IMR-90 (cell line): ENCODE measurements around the gene COL4A1. TPM values are rescaled to one million over a fixed set of nuclear protein-coding genes. Genes with fewer than 3 reads are reported as not detected.

Source experiments
- ATAC-seq: fragments of 200-7000 bp; cut with Tn5 transposase; 2 replicates; pipeline ENCODE4 v1.9.1; 2020; ENCODE audit warnings: low read depth, mild to moderate bottlenecking, moderate library complexity
- BruUV-seq: library from RNA; stranded (reverse); fragments of 400-500 nt; replicated peaks from 2 replicates; lab custom pipeline; 2021; lab: Mats Ljungman, UMichigan
- CTCF ChIA-PET: fragments of 300-600 bp; formaldehyde crosslinking; extraction: SDS; loops from one replicate; lab custom pipeline; 2021; ENCODE audit warnings: antibody characterized with exemption; lab: Yijun Ruan, JAX
- POLR2A ChIA-PET: fragments of 300-600 bp; sonication (Branson Sonifier 250); formaldehyde crosslinking; loops from one replicate; lab custom pipeline; 2022; ENCODE audit warnings: antibody characterized with exemption; ENCODE audit not compliant: unreplicated experiment; lab: Charles Lee
- DNase-seq: peaks from one replicate; pipeline ENCODE4 v3.0.0; 2013
- H2AFZ ChIP-seq: replicated peaks from 2 replicates; pipeline ENCODE3; 2013; ENCODE audit warnings: low read length, mild to moderate bottlenecking; ENCODE audit not compliant: poor library complexity
- H2AK5ac ChIP-seq: 2 replicates; pipeline ENCODE4 v1.6.1; 2013; ENCODE audit warnings: low read depth, low read length, inconsistent platforms
- H2AK9ac ChIP-seq: replicated peaks from 2 replicates; pipeline ENCODE3; 2013; ENCODE audit warnings: mild to moderate bottlenecking, low read depth, low read length, moderate library complexity; ENCODE audit not compliant: poor library complexity
- H2BK120ac ChIP-seq: 2 replicates; pipeline ENCODE4 v1.6.1; 2013; ENCODE audit warnings: low read depth, low read length, inconsistent platforms
- H2BK15ac ChIP-seq: 3 replicates; pipeline ENCODE4 v1.6.1; 2013; ENCODE audit warnings: low read depth, low read length, inconsistent platforms
- H2BK20ac ChIP-seq: 2 replicates; pipeline ENCODE4 v1.6.1; 2013; ENCODE audit warnings: low read depth, mild to moderate bottlenecking, inconsistent platforms, low read length, moderate library complexity
- H2BK5ac ChIP-seq: 2 replicates; pipeline ENCODE4 v1.6.1; 2013; ENCODE audit warnings: mild to moderate bottlenecking, low read depth, low read length, inconsistent platforms; ENCODE audit not compliant: poor library complexity, severe bottlenecking
- H3K14ac ChIP-seq: replicated peaks from 2 replicates; pipeline ENCODE4 v1.6.1; 2013; ENCODE audit warnings: low read depth, low read length, inconsistent platforms
- H3K18ac ChIP-seq: 2 replicates; pipeline ENCODE4 v1.6.1; 2013; ENCODE audit warnings: low read depth, low read length, control low read depth
- H3K23ac ChIP-seq: 2 replicates; pipeline ENCODE4 v1.6.1; 2013; ENCODE audit warnings: low read depth, low read length, inconsistent platforms
- H3K27ac ChIP-seq: 2 replicates; pipeline ENCODE4 v1.5.1; 2013; ENCODE audit warnings: mild to moderate bottlenecking, control low read depth, low read length; ENCODE audit not compliant: insufficient read depth
- H3K27me3 ChIP-seq: 2 replicates; pipeline ENCODE4 v1.6.1; 2013; ENCODE audit warnings: low read length; ENCODE audit not compliant: control insufficient read depth, insufficient read depth
- H3K36me3 ChIP-seq: 2 replicates; pipeline ENCODE4 v1.6.1; 2013; ENCODE audit warnings: low read length, mixed read lengths; ENCODE audit not compliant: control insufficient read depth, insufficient read depth
- H3K4ac ChIP-seq: 2 replicates; pipeline ENCODE4 v1.6.1; 2013; ENCODE audit warnings: low read depth, low read length, inconsistent platforms
- H3K4me1 ChIP-seq: 2 replicates; pipeline ENCODE4 v1.6.1; 2013; ENCODE audit warnings: low read length, mixed read lengths; ENCODE audit not compliant: control insufficient read depth, insufficient read depth
- H3K4me2 ChIP-seq: 2 replicates; pipeline ENCODE4 v1.6.1; 2013; ENCODE audit warnings: low read depth, mild to moderate bottlenecking, control low read depth, low read length, moderate library complexity
- H3K4me3 ChIP-seq: 2 replicates; pipeline ENCODE4 v1.5.1; 2013; ENCODE audit warnings: low read depth, mild to moderate bottlenecking, control low read depth, low read length, moderate library complexity; ENCODE audit not compliant: insufficient read depth
- H3K56ac ChIP-seq: 2 replicates; pipeline ENCODE4 v1.6.1; 2013; ENCODE audit warnings: low read length, inconsistent platforms; ENCODE audit not compliant: insufficient read depth; ENCODE audit errors: extremely low read depth
- H3K79me1 ChIP-seq, 2 experiments: 2 replicates each; pipeline ENCODE4 v1.6.1; 2013; ENCODE audit warnings: low read length in 2 of 2, inconsistent platforms in 1 of 2, low read depth in 1 of 2
- H3K9ac ChIP-seq: 2 replicates; pipeline ENCODE4 v1.6.1; 2013; ENCODE audit warnings: low read depth, low read length, control low read depth
- H3K9me1 ChIP-seq: 2 replicates; pipeline ENCODE4 v1.6.1; 2013; ENCODE audit warnings: low read length, inconsistent platforms; ENCODE audit not compliant: insufficient read depth
- H3K9me3 ChIP-seq: 2 replicates; pipeline ENCODE4 v1.6.1; 2013; ENCODE audit warnings: low read length; ENCODE audit not compliant: control insufficient read depth, insufficient read depth
- H4K20me1 ChIP-seq: 2 replicates; pipeline ENCODE4 v1.6.1; 2013; ENCODE audit warnings: low read length, inconsistent platforms; ENCODE audit not compliant: insufficient read depth
- H4K5ac ChIP-seq: 2 replicates; pipeline ENCODE4 v1.6.1; 2013; ENCODE audit warnings: mild to moderate bottlenecking, low read depth, low read length, control low read depth
- H4K8ac ChIP-seq, 2 experiments: 2 replicates each; pipeline ENCODE4 v1.6.1; 2013; ENCODE audit warnings: low read depth in 2 of 2, low read length in 2 of 2, control low read depth in 1 of 2, inconsistent platforms in 1 of 2
- H4K91ac ChIP-seq: 2 replicates; pipeline ENCODE4 v1.6.1; 2013; ENCODE audit warnings: low read depth, low read length, inconsistent platforms; ENCODE audit not compliant: insufficient read depth
- BHLHE40 ChIP-seq: fragments of 150-350 bp; IDR thresholded peaks from 2 replicates; pipeline ENCODE4 v1.6.1; 2016; ENCODE audit warnings: mild to moderate bottlenecking, low read depth, low read length
- CEBPB ChIP-seq: IDR thresholded peaks from 2 replicates; pipeline ENCODE4 v1.6.1; 2012; ENCODE audit warnings: low read depth, low read length, improper control_type of control experiment
- FOS ChIP-seq: fragments of 150-350 bp; IDR thresholded peaks from 2 replicates; pipeline ENCODE4 v1.6.1; 2016; ENCODE audit warnings: low read depth, low read length
- MAZ ChIP-seq: IDR thresholded peaks from 2 replicates; pipeline ENCODE4 v1.6.1; 2012; ENCODE audit warnings: low read depth, mild to moderate bottlenecking, low read length, improper control_type of control experiment, moderate library complexity, borderline replicate concordance
- MXI1 ChIP-seq: IDR thresholded peaks from 2 replicates; pipeline ENCODE4 v1.6.1; 2012; ENCODE audit warnings: low read depth, mild to moderate bottlenecking, low read length, moderate library complexity, borderline replicate concordance
- NFE2L2 ChIP-seq: fragments of 150-350 bp; IDR thresholded peaks from 2 replicates; pipeline ENCODE4 v1.6.1; 2016; ENCODE audit warnings: low read depth, mild to moderate bottlenecking, low read length
- POLR2A ChIP-seq: IDR thresholded peaks from 2 replicates; pipeline ENCODE4 v1.6.1; 2012; ENCODE audit warnings: mild to moderate bottlenecking, low read depth, low read length
- RAD21 ChIP-seq: IDR thresholded peaks from 2 replicates; pipeline ENCODE4 v1.6.1; 2012; ENCODE audit warnings: low read length, improper control_type of control experiment
- RCOR1 ChIP-seq: IDR thresholded peaks from 2 replicates; pipeline ENCODE4 v1.6.1; 2012; ENCODE audit warnings: mild to moderate bottlenecking, low read length, improper control_type of control experiment; ENCODE audit not compliant: insufficient replicate concordance
- SMC3 ChIP-seq: fragments of 150-350 bp; IDR thresholded peaks from 2 replicates; pipeline ENCODE4 v1.6.1; 2016; ENCODE audit warnings: low read depth, mild to moderate bottlenecking, antibody characterized with exemption, low read length, moderate library complexity
- USF2 ChIP-seq: fragments of 150-350 bp; IDR thresholded peaks from 2 replicates; pipeline ENCODE4 v1.6.1; 2017; ENCODE audit warnings: mild to moderate bottlenecking, antibody characterized with exemption, low read length, low read depth
- WGBS, 2 experiments: methylation state at CpG; one replicate each; pipeline versions ENCODE4 v1.1.5 to v1.1.7; 2013; ENCODE audit warnings: missing lambda C conversion rate in 2 of 2; ENCODE audit not compliant: insufficient read length in 1 of 2; ENCODE audit errors: extremely low coverage in 2 of 2; 5-methylcytosine and 5-hydroxymethylcytosine counted together
- dilution Hi-C: fragments of 300-500 bp; cut with HindIII; formaldehyde crosslinking; loops from one replicate; pipeline ENCODE4 v1.14.3; 2018; ENCODE audit warnings: low sequenced_read_pairs; ENCODE audit not compliant: unreplicated experiment
- in situ Hi-C: fragments of 300-500 bp; cut with MboI; formaldehyde crosslinking; loops from 3 replicates; pipeline ENCODE4 v1.14.3; 2019; ENCODE audit warnings: low sequenced_read_pairs, inconsistent platforms, mixed read lengths
- intact Hi-C: fragments of 100-400 bp; cut with micrococcal nuclease; formaldehyde crosslinking; loops from 2 replicates; pipeline ENCODE4 v1.10.0; 2022
- polyA plus RNA-seq, 3 experiments: library from polyadenylated mRNA; depleted of rRNA; stranded (reverse); fragments of >200 nt; gene quantifications; 2 replicates each; pipeline ENCODE4 v1.2.3, GENCODE V29; 2012; ENCODE audit warnings: low replicate concordance in 1 of 3
- total RNA-seq: library from RNA; depleted of rRNA; stranded (reverse); fragments of >200 nt; gene quantifications from 2 replicates; pipeline ENCODE4 v1.2.3, GENCODE V29; 2012
- TF ChIP-seq, protein P1 (sequence below): conservative IDR thresholded peaks from 2 replicates; pipeline ENCODE4 v1.5.1; 2012; ENCODE audit warnings: mild to moderate bottlenecking, low read depth, low read length, improper control_type of control experiment

COL4A1 gene
- total and polyA plus RNA-seq, 2 of the 4 experiments (the other 2 are of a cell fraction): 230 to 337 TPM

DNA sequence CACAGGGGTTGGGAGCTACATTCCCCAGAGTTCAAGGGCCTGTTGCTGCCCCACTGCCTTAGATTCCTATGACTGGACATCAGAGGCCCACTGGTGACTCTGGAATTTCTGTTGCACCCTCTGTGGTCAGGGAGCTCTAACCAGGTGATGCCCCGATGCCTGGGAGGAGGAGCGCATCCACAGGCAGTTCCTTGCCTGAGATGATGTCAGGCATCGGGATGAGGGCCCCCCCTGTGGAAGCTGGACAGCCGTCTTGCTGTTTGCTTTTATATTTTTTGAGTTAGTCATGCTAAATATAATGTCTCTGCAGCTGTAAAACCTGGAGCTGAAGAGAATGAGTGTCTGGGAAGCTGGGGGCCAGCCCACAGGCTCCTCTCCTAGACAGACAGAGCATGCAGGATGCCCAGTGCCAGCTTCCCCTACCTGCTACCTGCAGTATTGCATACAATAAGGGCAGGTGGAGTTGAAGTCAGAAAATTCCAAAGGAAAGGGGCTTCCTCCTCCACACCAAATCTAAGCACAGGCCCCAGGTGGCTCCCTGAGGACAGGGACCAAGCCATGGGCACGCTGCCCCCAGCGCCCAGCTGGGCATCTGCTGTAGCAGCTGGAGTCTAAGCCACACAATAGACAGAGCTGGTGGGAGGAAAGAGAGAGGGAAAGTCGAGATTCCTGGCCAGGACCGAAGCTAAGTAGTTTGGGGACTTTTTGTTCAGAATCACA lies 16.4 kb upstream of the COL4A1 start:
- no peak overlapping the region for H2AFZ ChIP-seq
- ChIA-PET POLR2A (interaction anchor here (1.0 to 1.4 kb wide), 3 partner anchors 10 to 17 kb away, joined by 4 to 9 read pairs (median 5); no protein-coding TSS in a partner anchor), CTCF (interaction anchor here (1.6 kb wide), 1 partner anchor 18 kb away, joined by 6 read pairs; the partner anchor contains the start of gene COL4A1)
- no peak overlapping the region for H3K9ac ChIP-seq
- H2BK120ac ChIP-seq: peak overlapping the region; percentile 79; the same call in 1 of the 2 replicates
- H3K18ac ChIP-seq: 0 out of 2 replicates have a peak overlapping the region, but pooled peaks have one; percentile 1
- peak overlapping the region; percentile 51 for H2BK5ac ChIP-seq
- ATAC-seq (peak; percentile 75), DNase-seq (peak; percentile 96)
- peak overlapping the region; percentile 7; the same call in 1 of the 2 replicates for H3K4me2 ChIP-seq
- no peak overlapping the region for H3K56ac ChIP-seq
- peak overlapping the region; percentile 21; the same call in 1 of the 2 replicates for H3K23ac ChIP-seq
- peaks cover 64% of the 10 kb centered on the region for H4K20me1 ChIP-seq
- BruUV-seq: no TSS peak
- peak overlapping the region; percentile 52 for H3K27ac ChIP-seq
- H2AK9ac ChIP-seq: no peak overlapping the region
- peak overlapping the region; percentile 82 for H3K4ac ChIP-seq
- peak overlapping the region; percentile 34; the same call in 1 of the 2 replicates for H4K91ac ChIP-seq
- H3K9me1 ChIP-seq: peaks cover 57% of the 10 kb centered on the region
- dilution Hi-C loops (no loop called here), in situ Hi-C loops (no loop called here), intact Hi-C loops (no loop called here)
- peak overlapping the region; percentile 29 to 39; a peak in 1 of 4 replicates for H4K8ac ChIP-seq
- peaks cover 7% of the 10 kb centered on the region for H3K36me3 ChIP-seq
- peak overlapping the region; percentile 48; the same call in 1 of the 2 replicates for H2AK5ac ChIP-seq
- no peaks in the 10 kb centered on the region for H3K9me3 ChIP-seq
- 0 out of 3 replicates have a peak overlapping the region, but pooled peaks have one; percentile 6 for H2BK15ac ChIP-seq
- no peaks in the 10 kb centered on the region for H3K27me3 ChIP-seq
- H3K4me3 ChIP-seq: no peak overlapping the region
- 67% methylated on average over 3 of the region's 8 CpGs; no CpG with 5 or more reads in 1 of the 2 experiments for WGBS, 2 experiments
- H2BK20ac ChIP-seq: peak overlapping the region; percentile 46; the same call in 1 of the 2 replicates
- H4K5ac ChIP-seq: peak overlapping the region; percentile 32; the same call in 1 of the 2 replicates
- H3K14ac ChIP-seq: peak overlapping the region; percentile 69
- H3K79me1 ChIP-seq: peaks cover 27 to 84% of the 10 kb centered on the region in 2 experiments
- H3K4me1 ChIP-seq: peaks cover 47% of the 10 kb centered on the region
- TF ChIP-seq USF2 (no peak), NFE2L2 (no peak; the same call in 1 of the 2 replicates), CEBPB (peak; percentile 60), MAZ (peak; percentile 82), BHLHE40 (no peak), FOS (no peak; the same call in 1 of the 2 replicates), SMC3 (no peak), RAD21 (no peak; the same call in 1 of the 2 replicates), MXI1 (no peak), POLR2A (peak; percentile 62; the same call in 1 of the 2 replicates), RCOR1 (peak; percentile 77)
- TF ChIP-seq, protein P1, sequence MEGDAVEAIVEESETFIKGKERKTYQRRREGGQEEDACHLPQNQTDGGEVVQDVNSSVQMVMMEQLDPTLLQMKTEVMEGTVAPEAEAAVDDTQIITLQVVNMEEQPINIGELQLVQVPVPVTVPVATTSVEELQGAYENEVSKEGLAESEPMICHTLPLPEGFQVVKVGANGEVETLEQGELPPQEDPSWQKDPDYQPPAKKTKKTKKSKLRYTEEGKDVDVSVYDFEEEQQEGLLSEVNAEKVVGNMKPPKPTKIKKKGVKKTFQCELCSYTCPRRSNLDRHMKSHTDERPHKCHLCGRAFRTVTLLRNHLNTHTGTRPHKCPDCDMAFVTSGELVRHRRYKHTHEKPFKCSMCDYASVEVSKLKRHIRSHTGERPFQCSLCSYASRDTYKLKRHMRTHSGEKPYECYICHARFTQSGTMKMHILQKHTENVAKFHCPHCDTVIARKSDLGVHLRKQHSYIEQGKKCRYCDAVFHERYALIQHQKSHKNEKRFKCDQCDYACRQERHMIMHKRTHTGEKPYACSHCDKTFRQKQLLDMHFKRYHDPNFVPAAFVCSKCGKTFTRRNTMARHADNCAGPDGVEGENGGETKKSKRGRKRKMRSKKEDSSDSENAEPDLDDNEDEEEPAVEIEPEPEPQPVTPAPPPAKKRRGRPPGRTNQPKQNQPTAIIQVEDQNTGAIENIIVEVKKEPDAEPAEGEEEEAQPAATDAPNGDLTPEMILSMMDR: peak; percentile 18; the same call in 1 of the 2 replicates
